Lower lobe of right lung (tissue), 2 donors: ENCODE data around the gene ICAM4. TPM values are rescaled to one million over a fixed set of nuclear protein-coding genes. Genes with fewer than 3 reads are reported as not detected.
A peak's percentile ranks its signal among the peaks of the same experiment; 100 is the strongest.

Experiments used
- ATAC-seq, 2 donors: fragments of 200-7000 bp; cut with Tn5 transposase; one replicate each; pipeline ENCODE4 v1.9.1; 2020 to 2022; ENCODE audit warnings: mild to moderate bottlenecking in 2 of 2, moderate library complexity in 2 of 2
- DNase-seq: peaks from one replicate; pipeline ENCODE4 v3.0.0-alpha.2; 2020
- H3K27ac ChIP-seq: fragments of 200-600 bp; one replicate; pipeline ENCODE4 v1.8.0; 2022
- H3K27me3 ChIP-seq: fragments of 200-600 bp; one replicate; pipeline ENCODE4 v1.8.0; 2022; ENCODE audit warnings: low read depth
- H3K36me3 ChIP-seq: fragments of 200-600 bp; one replicate; pipeline ENCODE4 v1.8.0; 2022; ENCODE audit warnings: mild to moderate bottlenecking
- H3K4me1 ChIP-seq: fragments of 200-600 bp; one replicate; pipeline ENCODE4 v1.8.0; 2022
- H3K4me3 ChIP-seq: fragments of 200-600 bp; one replicate; pipeline ENCODE4 v1.8.0; 2022; ENCODE audit warnings: mild to moderate bottlenecking
- H3K9me3 ChIP-seq: fragments of 200-600 bp; one replicate; pipeline ENCODE4 v1.8.0; 2022
- CTCF ChIP-seq: fragments of 200-600 bp; IDR thresholded peaks from one replicate; pipeline ENCODE4 v1.8.0; 2022; ENCODE audit warnings: antibody characterized with exemption, mild to moderate bottlenecking
- intact Hi-C: fragments of 100-400 bp; cut with DNase I; formaldehyde crosslinking; loops from one replicate; pipeline ENCODE4 v1.11.0; 2022
- total RNA-seq: library from RNA; stranded (reverse); fragmentation: NEBNext Ultra II Directional; extraction: Animal tissue kit (Norgen Biotek cat#: 25700); gene quantifications from one replicate; pipeline ENCODE4 v1.2.1, GENCODE V29; 2021
- donor health status: DM: no; HTN: yes; CAD: no; lungs with severe emphysema.

ICAM4 gene
- total RNA-seq, 1 donor from 2014 or later = 10.0 TPM

- intact Hi-C loops = no loop called here
- DNase-seq = peak; percentile 68
- Histone ChIP-seq H3K36me3 (peaks cover 7% of the 10 kb centered on the region), H3K4me3 (no peak overlapping the region), H3K27ac (peak overlapping the region; percentile 41), H3K27me3 (no peaks in the 10 kb centered on the region), H3K4me1 (no peaks in the 10 kb centered on the region), H3K9me3 (no peaks in the 10 kb centered on the region)
- no peak for TF ChIP-seq CTCF
- ATAC-seq = peak; percentile 65 to 67
Measured at GRCh38 chr19:10305139-10305806, 18.5 kb downstream of the ICAM4 start.

- peaks cover 8% of the 10 kb centered on the region for H3K36me3 ChIP-seq
- H3K27ac ChIP-seq = no peak overlapping the region
- no peaks in the 10 kb centered on the region for H3K9me3 ChIP-seq
- no peak for ATAC-seq
- H3K4me1 ChIP-seq = no peaks in the 10 kb centered on the region
- no peaks in the 10 kb centered on the region for H3K27me3 ChIP-seq
- DNase-seq = no peak
- no peak overlapping the region for H3K4me3 ChIP-seq
- no peak for TF ChIP-seq CTCF
- intact Hi-C loops = no loop called here
Measured at GRCh38 chr19:10306327-10306726, 19.6 kb downstream of the ICAM4 start.

GRCh38 chr19:10309423-10309822, 22.7 kb downstream of the ICAM4 start, which contains the start of gene ZGLP1:
TSS of gene ZGLP1 (minus strand) at chr19:10309815.
- H3K27ac ChIP-seq = no peak within 1 kb of the TSS
- peaks cover under 1% of the 10 kb centered on the region for H3K4me1 ChIP-seq
- peaks cover 8% of the 10 kb centered on the region for H3K36me3 ChIP-seq
- no peak within 1 kb of the TSS for H3K4me3 ChIP-seq
- no peak for TF ChIP-seq CTCF
- no peaks in the 10 kb centered on the region for H3K27me3 ChIP-seq
- intact Hi-C loops = no loop called here
- ATAC-seq (no peak), DNase-seq (no peak)
- no peaks in the 10 kb centered on the region for H3K9me3 ChIP-seq

- intact Hi-C loops = no loop called here
- H3K27ac ChIP-seq = peak within 1 kb of the TSS; percentile 57
- peaks cover 41% of the 10 kb centered on the region for H3K36me3 ChIP-seq
- no peaks in the 10 kb centered on the region for H3K27me3 ChIP-seq
- ATAC-seq (peak; percentile 90 to 96), DNase-seq (peak; percentile 92)
- H3K9me3 ChIP-seq = no peaks in the 10 kb centered on the region
- peaks cover 16% of the 10 kb centered on the region for H3K4me1 ChIP-seq
- no peak for TF ChIP-seq CTCF
- H3K4me3 ChIP-seq = peak within 1 kb of the TSS; percentile 96
Measured at GRCh38 chr19:10315335-10316214, 28.8 kb downstream of the ICAM4 start, which contains the start of gene FDX2. TSS of gene FDX2 (minus strand) at chr19:10316015. CDS start at chr19:10315996, 19 bp downstream.

- H3K27ac ChIP-seq = no peak overlapping the region
- ATAC-seq = peak; percentile 5 to 20
Measured at GRCh38 chr19:10316229-10317044, 29.7 kb downstream of the ICAM4 start.

More at GRCh38 chr19:10316229-10317044, 29.7 kb downstream of the ICAM4 start:
- Histone ChIP-seq H3K4me1 (peaks cover 16% of the 10 kb centered on the region), H3K9me3 (no peaks in the 10 kb centered on the region), H3K36me3 (peaks cover 50% of the 10 kb centered on the region), H3K4me3 (peak overlapping the region; percentile 96), H3K27me3 (no peaks in the 10 kb centered on the region)
- no peak for DNase-seq
- intact Hi-C loops = no loop called here
- no peak for TF ChIP-seq CTCF
